K562 (cell line): ENCODE results near the gene MAPK1IP1L.

ENCODE experiments used
- CHD7 ChIP-seq: fragments of 200-600 bp; sonication (generic); IDR thresholded peaks from one replicate; pipeline ENCODE4 v1.6.1; 2012; ENCODE audit warnings: mild to moderate bottlenecking, low read depth, low read length, inconsistent platforms
- CTCF ChIP-seq, 3 experiments: IDR thresholded peaks in 2 of 3; conservative IDR thresholded peaks in 1 of 3; 2 replicates each; pipeline ENCODE4 v1.5.1; 2011 to 2012; ENCODE audit warnings: low read length in 3 of 3, mild to moderate bottlenecking in 3 of 3, control low read depth in 2 of 3, improper control_type of control experiment in 1 of 3, inconsistent platforms in 1 of 3, low read depth in 1 of 3, mixed read lengths in 1 of 3, moderate library complexity in 1 of 3; ENCODE audit not compliant: insufficient read depth in 2 of 3
- EP400 ChIP-seq: fragments of 450-650 bp; IDR thresholded peaks from 2 replicates; pipeline ENCODE4 v1.6.1; 2017; ENCODE audit warnings: antibody characterized with exemption, mild to moderate bottlenecking, moderate library complexity
- EZH2 ChIP-seq: IDR thresholded peaks from 2 replicates; pipeline ENCODE4 v1.6.1; 2012; ENCODE audit warnings: low read depth, mild to moderate bottlenecking, inconsistent platforms, low read length, borderline replicate concordance
- FOSL1 ChIP-seq: fragments of 200-800 bp; sonication (Bioruptor generic); conservative IDR thresholded peaks from 2 replicates; pipeline ENCODE4 v1.6.1; 2016; ENCODE audit warnings: missing genetic modification characterization, missing compliant biosample characterization
- KAT2B ChIP-seq: IDR thresholded peaks from one replicate; pipeline ENCODE4 v1.6.1; 2012; ENCODE audit warnings: low read depth, mild to moderate bottlenecking, control low read depth, inconsistent platforms, low read length, moderate library complexity
- MTA1 ChIP-seq: fragments of 450-650 bp; IDR thresholded peaks from 2 replicates; pipeline ENCODE4 v1.6.1; 2017; ENCODE audit warnings: borderline replicate concordance
- RAD21 ChIP-seq, 2 experiments: fragments of 250-450 bp in 1 of 2; fragments of 450-650 bp in 1 of 2; sonication (Bioruptor Pico) in 1 of 2; formaldehyde crosslinking in 1 of 2; IDR thresholded peaks in 1 of 2; conservative IDR thresholded peaks in 1 of 2; 2 replicates each; pipeline versions ENCODE4 v1.4.0 to v1.8.0; 2020 to 2022; ENCODE audit warnings: mild to moderate bottlenecking in 2 of 2, moderate library complexity in 1 of 2
- U2AF2 ChIP-seq: fragments of 200-400 bp; formaldehyde crosslinking; optimal IDR thresholded peaks from 2 replicates; pipeline ENCODE3; 2017; ENCODE audit warnings: low read depth, mild to moderate bottlenecking, low read length
- ZBTB33 ChIP-seq: sonication (generic); formaldehyde crosslinking; IDR thresholded peaks from 2 replicates; pipeline ENCODE4 v1.8.1; 2023; ENCODE audit warnings: mild to moderate bottlenecking, missing genetic modification reagents

- TF ChIP-seq KAT2B (no peak), RAD21 (CRISPR knock-in tag; conservative IDR thresholded peaks at IDR 0.05 in 1 of 2, IDR thresholded peaks at IDR 0.05 in 1 of 2) (no peak), EZH2 (no peak), U2AF2 (no peak), CHD7 (no peak), ZBTB33 (CRISPR knock-in tag) (no peak), FOSL1 (tag) (no peak), EP400 (no peak), MTA1 (no peak), CTCF (IDR thresholded peaks at IDR 0.05 in 2 of 3, conservative IDR thresholded peaks at IDR 0.05 in 1 of 3; ENCODE audit: insufficient read depth in 2 of 3, low read depth in 1 of 3, low read length in 3 of 3) (no peak)
Measured at GRCh38 chr14:55094292-55095157, 43.1 kb downstream of the MAPK1IP1L start.
